GM21717 (cell line): ENCODE measurements around the gene PCDHGB2.
"Not testable (repeated sequence)": the region's sequence is repeated elsewhere in the genome, so short reads cannot be mapped to it uniquely, and the experiment has no call there.

ENCODE experiments used
- ATAC-seq: cut with Tn5 transposase; IDR thresholded peaks from one replicate; pipeline ENCODE4 v1.9.1; 2021; ENCODE audit warnings: mild to moderate bottlenecking, moderate library complexity; ENCODE audit not compliant: unreplicated experiment

PCDHGB2 gene

GRCh38 chr5:141383345-141383744 lies 23.6 kb downstream of the PCDHGB2 start:
- ATAC-seq: no peak

- ATAC-seq: no peak
These were observed 24.9 kb downstream of the PCDHGB2 start for GRCh38 chr5:141384471-141385267.

GRCh38 chr5:141387557-141388311 lies 27.9 kb downstream of the PCDHGB2 start, which contains the start of gene PCDHGB4:
Gene PCDHGB4 (plus strand): TSS chr5:141387698. CDS start chr5:141387885, 187 bp downstream.
- ATAC-seq: peak; percentile 91

GRCh38 chr5:141388661-141389060 lies 28.9 kb downstream of the PCDHGB2 start:
- no peak for ATAC-seq

GRCh38 chr5:141389153-141390042 lies 29.6 kb downstream of the PCDHGB2 start:
- no peak for ATAC-seq

- no peak for ATAC-seq
These were observed 32.8 kb downstream of the PCDHGB2 start, which contains the start of gene PCDHGA8 for GRCh38 chr5:141392429-141393198. Gene PCDHGA8 (plus strand): TSS chr5:141392633. CDS start chr5:141392814, 181 bp downstream.

- ATAC-seq: no peak
These were observed 33.5 kb downstream of the PCDHGB2 start for GRCh38 chr5:141393267-141393666.

- ATAC-seq: not testable (repeated sequence)
These were observed 34.8 kb downstream of the PCDHGB2 start for GRCh38 chr5:141394401-141395187.

- ATAC-seq: peak; percentile 96
These were observed 38.2 kb downstream of the PCDHGB2 start, which contains the start of gene PCDHGB5 for GRCh38 chr5:141397756-141398551. Gene PCDHGB5 (plus strand): TSS chr5:141397947. CDS start chr5:141398128, 181 bp downstream.

- ATAC-seq: no peak
These were observed 38.8 kb downstream of the PCDHGB2 start for GRCh38 chr5:141398608-141399007.

GRCh38 chr5:141399555-141400258 lies 39.9 kb downstream of the PCDHGB2 start:
- ATAC-seq: no peak

- no peak for ATAC-seq
These were observed 42.9 kb downstream of the PCDHGB2 start, which contains the start of gene PCDHGA9 for GRCh38 chr5:141402553-141403243. Gene PCDHGA9 (plus strand): TSS chr5:141402778. CDS start chr5:141402953, 175 bp downstream.

GRCh38 chr5:141403387-141403786 lies 43.6 kb downstream of the PCDHGB2 start:
- ATAC-seq: no peak

GRCh38 chr5:141407790-141408505 lies 48.2 kb downstream of the PCDHGB2 start, which contains the start of gene PCDHGB6:
Gene PCDHGB6 (plus strand): TSS chr5:141408021. CDS start chr5:141408203, 182 bp downstream.
- ATAC-seq: not testable (repeated sequence)

- ATAC-seq: no peak
These were observed 50.0 kb downstream of the PCDHGB2 start for GRCh38 chr5:141409598-141410306.

- ATAC-seq: no peak
These were observed 51.8 kb downstream of the PCDHGB2 start for GRCh38 chr5:141411575-141411974.
